NCI-H82 treated with DMSO at 0.1 percent for 48 hours (cell line): ENCODE data around the gene BARD1.
"Not testable (repeated sequence)": the region's sequence is repeated elsewhere in the genome, so short reads cannot be mapped to it uniquely, and the experiment has no call there.

Experiments
- DNase-seq: peaks from one replicate; lab custom pipeline; 2025; ENCODE audit not compliant: unreplicated experiment; lab: John Stamatoyannopoulos, UW

Gene BARD1

GRCh38 chr2:214772443-214773015 lies 37.0 kb downstream of the BARD1 start:
- DNase-seq, result no peak

- no peak for DNase-seq
Observed at GRCh38 chr2:214765180-214765579, 44.3 kb downstream of the BARD1 start.

GRCh38 chr2:214753455-214753854 lies 56.0 kb downstream of the BARD1 start:
- no peak for DNase-seq

GRCh38 chr2:214750529-214750928 lies 59.0 kb downstream of the BARD1 start:
- DNase-seq, result no peak

GRCh38 chr2:214747992-214748391 lies 61.5 kb downstream of the BARD1 start:
- no peak for DNase-seq

GRCh38 chr2:214742119-214742518 lies 67.4 kb downstream of the BARD1 start:
- DNase-seq, result no peak

GRCh38 chr2:214740867-214741395 lies 68.6 kb downstream of the BARD1 start:
- DNase-seq, result no peak

- no peak for DNase-seq
Observed at GRCh38 chr2:214737188-214737587, 72.3 kb downstream of the BARD1 start.

GRCh38 chr2:214730800-214731407 lies 78.6 kb downstream of the BARD1 start:
- no peak for DNase-seq

- DNase-seq, result no peak
Observed at GRCh38 chr2:214730248-214730647, 79.2 kb downstream of the BARD1 start.

GRCh38 chr2:214724741-214725140 lies 84.7 kb downstream of the BARD1 start:
- no peak for DNase-seq

GRCh38 chr2:214717837-214718236 lies 91.6 kb downstream of the BARD1 start:
- not testable (repeated sequence) for DNase-seq

GRCh38 chr2:214716811-214717560 lies 92.5 kb downstream of the BARD1 start:
- no peak for DNase-seq

- no peak for DNase-seq
Observed at GRCh38 chr2:214715025-214715424, 94.5 kb downstream of the BARD1 start.

- DNase-seq, result no peak
Observed at GRCh38 chr2:214713080-214713830, 96.2 kb downstream of the BARD1 start.

GRCh38 chr2:214710729-214711128 lies 98.8 kb downstream of the BARD1 start:
- DNase-seq, result no peak

GRCh38 chr2:214706986-214707385 lies 102.5 kb downstream of the BARD1 start:
- no peak for DNase-seq

GRCh38 chr2:214699236-214699635 lies 110.2 kb downstream of the BARD1 start:
- no peak for DNase-seq

- DNase-seq, result no peak
Observed at GRCh38 chr2:214696681-214697080, 112.8 kb downstream of the BARD1 start.

GRCh38 chr2:214695789-214696188 lies 113.7 kb downstream of the BARD1 start:
- no peak for DNase-seq

- not testable (repeated sequence) for DNase-seq
Observed at GRCh38 chr2:214683557-214683956, 125.9 kb downstream of the BARD1 start.
